GM19455 (cell line): ENCODE data around the gene PCSK7.
"Not testable (repeated sequence)": the region's sequence is repeated elsewhere in the genome, so short reads cannot be mapped to it uniquely, and the experiment has no call there.

Experiments used
- ATAC-seq: cut with Tn5 transposase; IDR thresholded peaks from one replicate; pipeline ENCODE4 v1.9.1; 2021; ENCODE audit not compliant: unreplicated experiment

Gene PCSK7

GRCh38 chr11:117217141-117218084 lies 14.5 kb downstream of the PCSK7 start:
- no peak for ATAC-seq

- no peak for ATAC-seq
Measured at GRCh38 chr11:117214404-117215110, 17.3 kb downstream of the PCSK7 start.

DNA sequence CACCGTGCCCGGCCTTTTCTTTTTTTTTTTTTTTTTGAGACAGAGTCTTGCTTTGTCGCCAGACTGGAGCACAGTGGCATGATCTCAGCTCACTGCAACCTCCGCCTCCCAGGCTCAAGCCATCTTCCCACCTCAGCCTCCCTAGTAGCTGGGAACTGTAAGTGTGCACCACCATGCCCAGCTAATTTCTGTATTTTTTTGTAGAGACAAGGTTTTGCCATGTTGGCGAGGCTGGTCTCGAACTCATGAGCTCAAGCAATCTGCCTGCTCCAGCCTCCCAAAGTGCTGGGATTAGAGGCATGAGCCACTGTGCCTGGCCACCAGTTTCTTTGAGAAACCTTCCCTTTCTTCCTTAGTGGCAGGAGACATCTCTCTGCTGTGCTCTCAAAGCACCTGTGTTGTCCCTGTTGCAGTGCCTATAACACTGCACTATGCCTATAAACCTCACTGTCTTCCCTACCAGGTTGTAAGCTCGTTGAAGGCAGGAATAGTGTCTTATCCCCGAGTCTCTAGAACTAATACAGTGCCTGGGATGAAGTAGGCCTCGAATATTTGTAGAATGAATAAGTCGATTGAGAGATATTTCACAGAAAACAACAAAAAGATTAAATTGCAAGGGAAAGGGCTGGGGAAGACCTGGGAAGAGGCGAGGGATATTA lies 19.0 kb downstream of the PCSK7 start:
- ATAC-seq = no peak

- ATAC-seq = no peak
Measured at GRCh38 chr11:117210620-117211019, 21.3 kb downstream of the PCSK7 start.

DNA sequence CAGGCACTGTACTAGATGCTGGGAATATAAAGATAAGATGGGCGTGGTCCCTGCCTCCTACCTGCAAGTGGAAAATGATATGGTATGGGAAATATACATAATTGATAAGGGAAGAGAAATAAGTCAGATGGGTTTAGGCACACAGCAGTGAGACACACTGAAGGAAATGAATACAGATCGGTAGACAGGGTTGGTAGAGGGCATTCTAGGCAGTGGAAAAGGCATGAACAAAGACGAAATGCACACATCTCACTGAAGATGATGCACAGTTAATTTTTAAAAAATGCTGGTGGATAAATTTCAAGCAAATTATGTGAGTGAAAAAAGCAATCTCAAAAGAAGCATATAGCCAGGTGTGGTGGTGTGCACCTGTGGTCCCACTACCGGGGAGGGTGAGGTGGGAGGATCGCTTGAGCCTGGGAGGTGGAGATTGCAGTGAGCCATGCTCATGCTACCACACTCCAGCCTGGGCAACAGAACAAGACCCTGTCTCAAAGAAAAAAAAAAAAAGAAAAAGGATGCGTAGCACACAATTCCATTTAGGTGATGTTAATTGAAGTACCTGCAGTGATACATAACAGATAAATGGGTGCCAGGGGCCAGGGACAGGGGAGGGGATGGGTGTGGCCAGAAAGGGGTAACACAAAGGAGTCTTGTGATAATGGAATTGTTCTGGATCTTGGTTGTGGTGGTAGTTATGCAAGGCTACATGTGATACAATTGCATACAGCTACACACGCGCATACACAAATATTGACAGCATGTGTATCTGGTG lies 22.3 kb downstream of the PCSK7 start:
- ATAC-seq = not testable (repeated sequence)

DNA sequence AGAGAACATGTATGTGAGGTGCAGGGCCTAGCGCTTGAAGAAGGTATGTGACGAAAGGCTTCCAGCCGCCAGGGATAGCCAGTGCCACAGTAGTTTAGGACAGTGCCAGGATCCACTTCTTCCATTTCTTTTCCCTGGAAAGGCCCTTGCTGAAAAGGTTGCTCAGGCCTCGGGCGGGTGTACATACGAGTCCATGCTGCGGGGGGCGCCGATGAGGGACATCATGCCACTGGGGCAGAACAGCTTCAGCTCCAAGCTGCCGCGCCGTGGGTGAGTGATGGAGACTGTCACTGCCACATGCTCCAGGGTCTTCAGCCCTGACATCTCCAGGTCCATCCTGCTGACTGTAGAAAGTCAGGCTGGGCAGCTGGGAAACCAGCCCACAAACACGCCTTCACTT lies 23.2 kb downstream of the PCSK7 start:
- not testable (repeated sequence) for ATAC-seq

- ATAC-seq = not testable (repeated sequence)
Measured at GRCh38 chr11:117207481-117207880, 24.4 kb downstream of the PCSK7 start.

DNA sequence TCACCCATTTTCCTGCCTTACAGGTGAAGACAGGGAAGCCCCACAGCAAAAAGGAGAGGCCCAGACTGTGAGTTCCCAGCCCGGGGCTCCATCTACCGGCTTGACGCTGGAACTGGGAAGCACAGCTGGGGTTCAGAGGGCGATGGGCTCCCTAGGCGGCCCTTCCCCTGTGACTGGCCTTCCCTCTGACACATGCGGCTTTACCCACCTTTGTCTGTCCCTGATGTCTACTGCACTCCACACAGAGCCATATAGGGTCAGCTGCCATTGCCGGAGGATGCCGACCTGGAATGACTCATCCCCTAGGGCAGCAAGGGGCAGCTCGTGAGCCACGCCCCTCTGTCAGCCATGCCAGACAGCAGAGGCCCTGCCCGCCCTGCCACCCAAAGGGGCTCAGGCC lies 25.0 kb downstream of the PCSK7 start:
- not testable (repeated sequence) for ATAC-seq

DNA sequence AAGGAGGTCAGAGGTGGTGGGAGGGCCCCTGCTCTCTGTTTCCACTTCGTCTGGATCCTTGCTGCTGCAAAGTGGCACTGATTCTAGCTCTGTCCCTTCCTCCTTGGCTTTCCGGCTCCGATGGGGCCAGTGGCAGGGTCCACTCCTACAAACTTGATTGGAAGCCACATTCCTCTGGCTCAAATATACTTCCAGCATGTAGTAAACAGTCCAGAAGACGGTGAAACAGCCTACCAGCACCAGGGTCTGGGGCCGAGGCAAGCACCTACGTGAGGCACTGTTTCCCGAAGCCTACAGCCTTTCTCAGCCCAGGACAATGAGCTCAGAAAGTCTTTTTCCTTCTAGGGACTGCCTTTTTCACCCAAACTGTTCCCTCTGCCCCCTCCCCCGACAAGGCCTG lies 25.8 kb downstream of the PCSK7 start:
- not testable (repeated sequence) for ATAC-seq

DNA sequence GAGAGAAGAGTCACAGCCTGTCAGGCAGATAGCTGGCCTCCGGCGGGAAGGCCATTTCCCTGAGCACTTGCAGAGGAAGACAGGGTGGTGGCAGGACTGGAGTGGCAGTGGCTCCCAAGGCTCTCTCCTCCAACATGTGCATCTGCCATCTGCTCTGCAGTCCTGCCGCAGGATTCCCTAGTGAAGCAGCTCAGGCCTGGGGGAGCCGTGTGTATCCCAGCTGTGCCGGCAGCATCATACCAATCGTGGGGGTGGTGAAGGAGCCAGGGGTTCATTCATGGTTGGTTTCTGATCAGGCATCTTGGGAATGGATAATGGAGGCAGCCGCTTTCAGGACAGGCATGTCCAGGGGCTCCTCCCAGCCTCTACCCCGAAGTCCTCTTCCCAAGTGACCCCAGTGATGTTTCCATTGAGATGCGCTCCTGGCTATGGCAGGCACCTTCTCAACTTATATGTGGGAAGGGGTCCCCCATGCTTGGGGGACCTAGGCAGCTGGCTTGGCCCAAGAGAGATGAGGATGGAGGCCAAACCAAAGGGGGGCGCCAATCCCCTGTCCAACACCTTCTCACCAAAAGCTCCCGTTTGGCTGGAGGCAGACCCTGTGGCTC lies 26.6 kb downstream of the PCSK7 start:
- ATAC-seq = no peak

GRCh38 chr11:117204283-117205080 lies 27.4 kb downstream of the PCSK7 start:
- ATAC-seq = no peak

DNA sequence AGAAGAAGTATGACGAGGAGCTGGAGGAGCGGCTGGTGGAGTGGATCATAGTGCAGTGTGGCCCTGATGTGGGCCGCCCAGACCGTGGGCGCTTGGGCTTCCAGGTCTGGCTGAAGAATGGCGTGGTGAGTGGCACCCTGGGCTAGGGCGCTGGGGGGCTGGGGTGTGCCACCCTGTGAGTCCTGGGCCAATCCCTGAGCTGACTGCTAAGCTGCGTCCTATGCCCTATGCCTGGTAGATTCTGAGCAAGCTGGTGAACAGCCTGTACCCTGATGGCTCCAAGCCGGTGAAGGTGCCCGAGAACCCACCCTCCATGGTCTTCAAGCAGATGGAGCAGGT lies 28.8 kb downstream of the PCSK7 start:
- ATAC-seq = no peak

- ATAC-seq = no peak
Measured at GRCh38 chr11:117202386-117203068, 29.3 kb downstream of the PCSK7 start.

- ATAC-seq = no peak
Measured at GRCh38 chr11:117201658-117202305, 30.1 kb downstream of the PCSK7 start.

- no peak for ATAC-seq
Measured at GRCh38 chr11:117200813-117201657, 30.8 kb downstream of the PCSK7 start.

DNA sequence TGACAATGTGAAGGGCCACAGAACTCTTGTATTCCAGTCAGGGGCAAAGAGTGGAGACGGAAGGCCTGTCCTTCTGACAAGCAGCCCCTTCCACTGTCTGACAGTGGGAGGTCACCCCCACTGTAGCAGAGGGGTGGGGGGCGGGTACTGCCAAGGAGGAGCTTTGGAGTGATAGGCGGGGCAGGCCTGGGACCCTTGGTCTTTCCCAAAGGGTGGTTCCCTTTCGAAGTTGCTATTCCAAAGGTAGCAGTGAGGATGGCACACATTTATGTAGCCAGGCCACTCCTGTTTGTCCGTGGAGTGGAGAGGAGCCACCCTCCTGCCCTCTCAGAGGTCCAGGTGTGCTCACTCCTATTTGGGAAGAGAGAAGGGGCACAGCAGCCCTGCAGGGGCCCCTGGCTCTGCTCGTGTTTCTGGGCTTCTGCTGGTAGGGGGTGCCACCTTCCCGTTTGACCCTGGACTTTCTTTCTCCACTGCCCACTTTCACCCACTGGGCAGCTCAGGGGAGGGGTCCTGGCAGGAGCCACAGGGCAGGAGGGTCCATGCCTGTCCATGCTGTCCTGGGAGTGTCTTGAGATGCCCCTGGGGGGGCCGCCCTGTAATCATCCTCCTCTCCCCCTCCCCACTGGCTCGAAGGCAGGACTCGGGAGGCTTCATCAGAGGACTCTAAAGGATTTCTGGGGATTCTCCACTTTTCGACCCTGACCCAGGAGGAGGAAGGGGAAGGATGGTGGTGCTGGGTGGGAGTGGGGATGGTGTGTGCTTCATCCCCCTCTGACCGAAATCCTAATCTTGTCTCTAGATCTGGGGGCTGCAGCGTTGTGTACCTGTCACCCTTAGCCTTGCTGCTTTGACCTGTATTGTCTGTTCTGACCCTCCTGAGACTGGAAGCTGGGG lies 31.7 kb downstream of the PCSK7 start:
- ATAC-seq = no peak
